Caco-2 (cell line): Measurements from ENCODE around the gene VPS8. TPM values are rescaled to one million over a fixed set of nuclear protein-coding genes. Genes with fewer than 3 reads are reported as not detected.

Experiments used
- BruUV-seq: library from RNA; stranded (reverse); fragments of 400-500 nt; replicated peaks from 2 replicates; lab custom pipeline; 2021; lab: Mats Ljungman, UMichigan
- CTCF ChIA-PET: fragments of 300-600 bp; sonication (Branson Sonifier 250); formaldehyde crosslinking; loops from one replicate; lab custom pipeline; 2022; ENCODE audit warnings: antibody characterized with exemption; lab: Charles Lee
- POLR2A ChIA-PET: fragments of 300-600 bp; sonication (Branson Sonifier 250); formaldehyde crosslinking; loops from one replicate; lab custom pipeline; 2022; ENCODE audit warnings: antibody characterized with exemption; lab: Charles Lee
- DNase-seq, 2 experiments: peaks; one replicate each; pipeline versions ENCODE4 v3.0.0 to v3.0.0-alpha.2; 2020 to 2022
- H3K27me3 ChIP-seq: replicated peaks from 2 replicates; pipeline ENCODE4 v1.6.0; 2011; ENCODE audit warnings: low read length; ENCODE audit not compliant: control insufficient read depth, insufficient read depth
- H3K36me3 ChIP-seq: 2 replicates; pipeline ENCODE4 v1.5.1; 2011; ENCODE audit warnings: low read length; ENCODE audit not compliant: control insufficient read depth, insufficient read depth
- H3K4me1 ChIP-seq: fragments of 250-450 bp; sonication (Bioruptor Pico); 2 replicates; pipeline ENCODE4 v1.5.1; 2020; ENCODE audit warnings: mild to moderate bottlenecking
- H3K4me3 ChIP-seq: 2 replicates; pipeline ENCODE4 v1.5.1; 2011; ENCODE audit warnings: low read depth, mild to moderate bottlenecking, control low read depth, low read length
- H3K9me3 ChIP-seq: fragments of 250-450 bp; sonication (Bioruptor Pico); 2 replicates; pipeline ENCODE4 v1.5.1; 2020; ENCODE audit warnings: mild to moderate bottlenecking, moderate library complexity
- H3K27ac Mint-ChIP-seq: one replicate; pipeline ENCODE4 v1.8.0; 2022; ENCODE audit warnings: mixed read lengths; ENCODE audit not compliant: unreplicated experiment
- H3K27me3 Mint-ChIP-seq: one replicate; pipeline ENCODE4 v1.8.0; 2022; ENCODE audit warnings: mixed read lengths; ENCODE audit not compliant: insufficient read depth, unreplicated experiment
- H3K36me3 Mint-ChIP-seq: one replicate; pipeline ENCODE4 v1.8.0; 2022; ENCODE audit warnings: mild to moderate bottlenecking, mixed read lengths; ENCODE audit not compliant: insufficient read depth, unreplicated experiment
- H3K4me1 Mint-ChIP-seq: one replicate; pipeline ENCODE4 v1.8.0; 2022; ENCODE audit warnings: low read depth, mixed read lengths; ENCODE audit not compliant: unreplicated experiment
- H3K4me3 Mint-ChIP-seq: one replicate; pipeline ENCODE4 v1.8.0; 2022; ENCODE audit warnings: mild to moderate bottlenecking, moderate library complexity, mixed read lengths; ENCODE audit not compliant: unreplicated experiment
- H3K9me3 Mint-ChIP-seq: one replicate; pipeline ENCODE4 v1.8.0; 2022; ENCODE audit warnings: mixed read lengths; ENCODE audit not compliant: unreplicated experiment
- intact Hi-C: fragments of 100-400 bp; cut with micrococcal nuclease; formaldehyde crosslinking; loops from one replicate; pipeline ENCODE4 v1.10.0; 2022; ENCODE audit not compliant: unreplicated experiment
- total RNA-seq: library from RNA; stranded (reverse); gene quantifications from 2 replicates; pipeline ENCODE4 v1.2.3, GENCODE V29; 2022
- TF ChIP-seq, protein P1 (sequence below), 2 experiments: fragments of 200-600 bp in 1 of 2; IDR thresholded peaks; 1 replicate in 1 of 2; 2 replicates in 1 of 2; pipeline versions ENCODE4 v1.5.1 to v1.8.0; 2011 to 2022; ENCODE audit warnings: antibody characterized with exemption in 1 of 2, control low read depth in 1 of 2, inconsistent platforms in 1 of 2, low read depth in 1 of 2, low read length in 1 of 2, mild to moderate bottlenecking in 1 of 2, moderate library complexity in 1 of 2; ENCODE audit not compliant: insufficient read depth in 1 of 2, severe bottlenecking in 1 of 2, unreplicated experiment in 1 of 2

Gene VPS8
- total RNA-seq, 1 experiment from 2014 or later: 44.7 TPM

DNA sequence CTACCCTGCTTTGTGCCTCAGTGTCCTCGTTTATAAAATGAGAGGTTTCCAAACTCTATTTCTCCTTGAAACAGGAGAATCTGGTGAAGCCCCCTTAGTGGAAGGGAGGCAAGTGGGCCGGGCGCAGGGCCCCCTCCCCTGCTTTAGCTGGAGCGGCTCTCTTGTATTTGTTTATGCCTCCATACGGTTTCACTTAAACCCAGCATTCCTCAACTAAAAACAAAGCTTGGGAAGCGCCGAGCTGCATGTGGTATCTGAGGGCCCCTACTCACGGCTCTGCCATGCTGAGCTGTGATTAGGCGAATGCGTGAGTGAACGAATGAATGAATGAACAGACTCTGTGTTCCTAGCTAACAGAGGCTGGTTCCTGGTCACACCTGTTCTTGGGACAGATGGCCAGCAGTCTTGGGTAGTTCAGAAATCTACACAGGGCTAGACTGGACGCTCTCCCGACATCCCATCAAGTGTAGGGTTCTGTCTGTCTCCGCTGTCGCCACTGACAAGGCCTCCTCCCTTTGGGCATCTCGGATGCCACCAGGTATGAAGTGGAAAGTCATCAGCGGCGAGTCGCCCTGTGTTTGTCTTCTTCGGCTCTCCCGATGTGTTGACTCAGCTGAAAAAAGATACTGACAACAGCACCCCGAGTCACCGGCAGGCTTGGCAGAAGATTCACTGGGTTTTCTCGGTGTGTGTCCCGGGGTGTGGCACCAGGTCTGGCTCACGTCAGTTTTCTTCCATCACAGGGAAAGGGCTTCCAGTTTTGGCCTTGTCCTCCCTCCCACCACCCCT, 42.4 kb upstream of the VPS8 start:
- no peaks in the 10 kb centered on the region for H3K9me3 Mint-ChIP-seq
- no peaks in the 10 kb centered on the region for H3K27me3 ChIP-seq
- no peaks in the 10 kb centered on the region for H3K36me3 Mint-ChIP-seq
- DNase-seq: no peak
- POLR2A ChIA-PET: no interaction called here
- no peak overlapping the region for H3K4me3 Mint-ChIP-seq
- no TSS peak for BruUV-seq
- peaks cover 9% of the 10 kb centered on the region for H3K4me1 Mint-ChIP-seq
- no peaks in the 10 kb centered on the region for H3K9me3 ChIP-seq
- TF ChIP-seq, protein P1, sequence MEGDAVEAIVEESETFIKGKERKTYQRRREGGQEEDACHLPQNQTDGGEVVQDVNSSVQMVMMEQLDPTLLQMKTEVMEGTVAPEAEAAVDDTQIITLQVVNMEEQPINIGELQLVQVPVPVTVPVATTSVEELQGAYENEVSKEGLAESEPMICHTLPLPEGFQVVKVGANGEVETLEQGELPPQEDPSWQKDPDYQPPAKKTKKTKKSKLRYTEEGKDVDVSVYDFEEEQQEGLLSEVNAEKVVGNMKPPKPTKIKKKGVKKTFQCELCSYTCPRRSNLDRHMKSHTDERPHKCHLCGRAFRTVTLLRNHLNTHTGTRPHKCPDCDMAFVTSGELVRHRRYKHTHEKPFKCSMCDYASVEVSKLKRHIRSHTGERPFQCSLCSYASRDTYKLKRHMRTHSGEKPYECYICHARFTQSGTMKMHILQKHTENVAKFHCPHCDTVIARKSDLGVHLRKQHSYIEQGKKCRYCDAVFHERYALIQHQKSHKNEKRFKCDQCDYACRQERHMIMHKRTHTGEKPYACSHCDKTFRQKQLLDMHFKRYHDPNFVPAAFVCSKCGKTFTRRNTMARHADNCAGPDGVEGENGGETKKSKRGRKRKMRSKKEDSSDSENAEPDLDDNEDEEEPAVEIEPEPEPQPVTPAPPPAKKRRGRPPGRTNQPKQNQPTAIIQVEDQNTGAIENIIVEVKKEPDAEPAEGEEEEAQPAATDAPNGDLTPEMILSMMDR (IDR thresholded peaks at IDR 0.05; ENCODE audit: insufficient read depth in 1 of 2, low read depth in 1 of 2, low read length in 1 of 2, severe bottlenecking in 1 of 2, unreplicated experiment in 1 of 2): no peak
- H3K4me1 ChIP-seq: no peaks in the 10 kb centered on the region
- no peaks in the 10 kb centered on the region for H3K36me3 ChIP-seq
- H3K27ac Mint-ChIP-seq: no peak overlapping the region
- intact Hi-C loops: no loop called here
- no peaks in the 10 kb centered on the region for H3K27me3 Mint-ChIP-seq
- no peak overlapping the region for H3K4me3 ChIP-seq
- CTCF ChIA-PET: no interaction called here

DNA sequence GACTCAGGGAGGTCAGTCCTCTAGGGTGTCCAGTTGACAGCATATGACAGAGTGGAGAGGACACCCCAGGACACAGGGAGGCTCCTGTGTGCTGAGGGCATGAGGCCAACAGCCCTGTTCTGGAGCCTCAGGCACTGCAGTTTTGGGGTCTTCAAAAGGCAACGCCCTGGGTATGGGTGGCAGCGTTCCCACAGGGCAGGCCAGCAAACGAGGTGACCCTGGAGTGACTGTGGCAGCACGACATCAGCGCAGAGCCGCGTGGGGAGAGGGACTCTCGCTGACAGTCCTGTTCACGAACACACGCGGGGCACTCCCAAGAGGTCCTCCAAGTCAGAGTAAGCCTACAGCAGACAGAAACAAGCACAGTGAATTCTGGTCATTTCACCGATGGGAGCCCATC, 41.4 kb upstream of the VPS8 start:
- Histone ChIP-seq H3K4me1 (no peaks in the 10 kb centered on the region), H3K9me3 (no peaks in the 10 kb centered on the region), H3K27me3 (no peaks in the 10 kb centered on the region), H3K36me3 (no peaks in the 10 kb centered on the region), H3K4me3 (no peak overlapping the region)
- intact Hi-C loops: no loop called here
- no peak for DNase-seq
- ChIA-PET CTCF (no interaction called here), POLR2A (no interaction called here)
- TF ChIP-seq, protein P1 (IDR thresholded peaks at IDR 0.05; ENCODE audit: insufficient read depth in 1 of 2, low read depth in 1 of 2, low read length in 1 of 2, severe bottlenecking in 1 of 2, unreplicated experiment in 1 of 2): no peak
- H3K27ac Mint-ChIP-seq: no peak overlapping the region
- no peak overlapping the region for H3K4me3 Mint-ChIP-seq
- H3K9me3 Mint-ChIP-seq: no peaks in the 10 kb centered on the region
- peaks cover 9% of the 10 kb centered on the region for H3K4me1 Mint-ChIP-seq
- no peaks in the 10 kb centered on the region for H3K36me3 Mint-ChIP-seq
- BruUV-seq: no TSS peak
- no peaks in the 10 kb centered on the region for H3K27me3 Mint-ChIP-seq

DNA sequence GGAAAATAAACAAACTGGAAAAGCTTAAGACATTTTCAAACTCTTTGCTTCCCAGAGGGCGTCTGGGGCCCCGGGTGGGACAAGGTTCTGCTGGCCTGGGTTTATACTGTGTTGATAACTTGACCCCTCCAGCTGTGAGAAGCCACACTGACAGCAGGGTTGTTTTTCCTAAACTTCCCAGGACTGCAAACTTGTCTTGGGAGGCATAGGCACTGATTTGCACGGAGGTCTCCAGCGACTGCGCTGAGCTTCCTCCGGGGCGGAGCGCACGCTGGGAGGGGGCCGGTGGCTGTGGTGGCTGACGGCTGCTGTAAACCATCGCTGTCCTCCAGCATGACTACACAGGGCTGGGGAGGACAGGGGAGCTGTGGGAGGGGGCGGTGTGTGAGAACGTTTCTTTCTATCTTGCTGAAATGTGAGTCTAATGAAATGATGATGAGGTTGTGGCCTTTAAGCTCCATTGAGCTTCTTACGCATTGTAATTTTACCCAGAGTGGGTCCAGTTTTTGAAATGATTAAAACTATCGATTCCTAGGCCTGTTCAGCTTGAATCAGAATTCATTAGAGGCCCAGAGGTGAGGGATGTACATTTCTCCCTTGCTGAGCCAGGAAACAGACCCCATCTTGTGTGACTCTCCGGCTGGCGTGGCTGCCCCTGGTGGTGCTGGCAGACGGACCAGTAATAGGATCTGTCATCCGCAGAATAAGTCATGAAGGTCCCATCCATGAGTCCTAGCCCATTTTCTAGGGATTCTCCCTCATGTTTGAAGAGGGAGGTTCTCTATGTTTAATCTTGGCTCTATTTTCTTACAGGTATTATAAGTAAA, 40.5 kb upstream of the VPS8 start:
- no peaks in the 10 kb centered on the region for H3K27me3 ChIP-seq
- CTCF ChIA-PET: interaction anchor here (1.2 to 1.4 kb wide), 2 partner anchors 30 to 210 kb away, joined by 3 to 7 read pairs; partner anchors contain the start of gene EPHB3

More for the DNA sequence above, 40.5 kb upstream of the VPS8 start:
- intact Hi-C loops: no loop called here
- Histone ChIP-seq H3K4me3 (no peak overlapping the region), H3K9me3 (no peaks in the 10 kb centered on the region), H3K4me1 (no peaks in the 10 kb centered on the region), H3K36me3 (no peaks in the 10 kb centered on the region)
- TF ChIP-seq, protein P1 (IDR thresholded peaks at IDR 0.05; ENCODE audit: insufficient read depth in 1 of 2, low read depth in 1 of 2, low read length in 1 of 2, severe bottlenecking in 1 of 2, unreplicated experiment in 1 of 2): peak in 1 of 2 experiments; percentile 1
- Mint-ChIP-seq H3K4me1 (peaks cover 8% of the 10 kb centered on the region), H3K27me3 (no peaks in the 10 kb centered on the region), H3K36me3 (no peaks in the 10 kb centered on the region), H3K27ac (no peak overlapping the region), H3K9me3 (no peaks in the 10 kb centered on the region), H3K4me3 (no peak overlapping the region)
- no peak for DNase-seq
- POLR2A ChIA-PET: no interaction called here
- no TSS peak for BruUV-seq
